Inferior parietal cortex (tissue), 1 donor: ENCODE measurements around the gene BOD1L1.

Source experiments
- DNase-seq: peaks from one replicate; pipeline ENCODE4 v3.0.0-alpha.2; 2016; ENCODE audit errors: extremely low spot score

BOD1L1 gene

DNA sequence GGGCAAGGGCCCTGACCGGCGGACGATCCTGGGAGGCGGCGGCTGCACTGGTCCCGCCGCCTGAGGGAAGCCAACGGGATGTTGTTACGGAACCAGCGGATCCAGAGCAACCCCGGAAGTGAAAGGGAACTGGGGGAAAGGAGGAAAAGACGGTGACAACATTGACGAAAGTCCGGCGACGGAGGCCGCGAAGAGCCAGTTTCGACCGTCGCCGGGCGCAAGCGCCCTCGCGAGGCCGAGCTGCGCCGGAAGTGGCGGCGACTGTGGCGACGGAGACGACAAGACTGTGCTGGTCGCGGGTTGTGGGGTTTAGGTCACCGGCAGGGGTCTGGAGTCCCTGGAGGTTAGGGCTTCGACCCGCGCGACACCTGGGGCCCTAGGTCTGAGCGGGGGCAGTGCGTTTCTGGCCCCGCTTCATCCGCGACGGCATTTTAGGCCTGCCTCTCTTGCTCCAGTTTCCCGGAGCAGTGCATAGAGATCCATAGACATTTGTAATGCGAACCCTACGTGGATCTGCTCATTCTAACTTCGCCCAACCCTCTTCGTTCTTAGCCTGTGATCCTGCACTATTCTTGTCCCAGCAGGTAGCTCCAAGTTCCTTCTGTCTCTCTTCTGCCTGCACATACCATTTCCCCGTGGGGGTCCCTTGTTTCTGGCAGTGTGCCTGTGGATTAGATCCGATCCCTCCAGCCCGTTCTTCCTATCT lies at the start of gene BOD1L1:
Gene BOD1L1, minus strand, starts transcription at position 120 of the 706 bp plus-strand sequence. CDS start 138 bp downstream, outside the sequence.
- DNase-seq = peak; percentile 97

DNA sequence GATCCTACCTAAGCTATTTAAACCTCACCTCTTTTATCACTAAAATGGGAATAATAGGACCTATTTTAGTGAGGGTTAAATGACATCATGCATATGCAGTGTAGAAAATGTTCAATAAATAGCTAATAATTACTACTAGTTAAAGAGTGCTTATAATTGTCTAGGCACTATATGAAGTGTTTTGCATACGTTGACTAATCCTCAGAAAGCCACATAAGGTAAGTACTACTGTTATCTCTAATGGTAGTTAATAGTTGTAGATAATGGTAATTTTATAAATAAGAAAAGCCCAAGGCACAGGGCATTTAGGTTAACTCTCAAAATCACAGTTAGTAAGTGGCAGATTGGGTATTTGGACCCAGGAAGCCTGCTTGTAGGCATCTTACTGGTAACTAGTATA lies 47.4 kb upstream of the BOD1L1 start:
- DNase-seq = no peak

DNA sequence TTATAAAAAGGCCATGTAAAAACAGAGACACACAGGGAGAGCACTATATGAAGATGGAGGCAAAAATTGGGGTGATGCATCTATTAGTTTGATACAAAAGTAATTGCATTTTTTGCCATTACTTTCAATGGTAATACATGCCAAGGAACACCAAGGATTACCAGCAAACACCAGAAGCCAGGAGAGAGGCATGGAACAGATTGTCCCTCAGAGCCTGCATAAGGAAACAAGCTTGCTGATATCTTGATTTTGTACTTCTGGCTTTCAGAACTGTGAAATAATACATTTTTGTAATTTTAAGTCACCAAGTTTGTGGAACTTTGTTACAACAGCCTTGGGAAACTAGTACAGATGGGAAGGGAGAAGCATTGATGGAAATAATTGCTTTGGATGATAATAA lies 45.6 kb upstream of the BOD1L1 start:
- DNase-seq = no peak

DNA sequence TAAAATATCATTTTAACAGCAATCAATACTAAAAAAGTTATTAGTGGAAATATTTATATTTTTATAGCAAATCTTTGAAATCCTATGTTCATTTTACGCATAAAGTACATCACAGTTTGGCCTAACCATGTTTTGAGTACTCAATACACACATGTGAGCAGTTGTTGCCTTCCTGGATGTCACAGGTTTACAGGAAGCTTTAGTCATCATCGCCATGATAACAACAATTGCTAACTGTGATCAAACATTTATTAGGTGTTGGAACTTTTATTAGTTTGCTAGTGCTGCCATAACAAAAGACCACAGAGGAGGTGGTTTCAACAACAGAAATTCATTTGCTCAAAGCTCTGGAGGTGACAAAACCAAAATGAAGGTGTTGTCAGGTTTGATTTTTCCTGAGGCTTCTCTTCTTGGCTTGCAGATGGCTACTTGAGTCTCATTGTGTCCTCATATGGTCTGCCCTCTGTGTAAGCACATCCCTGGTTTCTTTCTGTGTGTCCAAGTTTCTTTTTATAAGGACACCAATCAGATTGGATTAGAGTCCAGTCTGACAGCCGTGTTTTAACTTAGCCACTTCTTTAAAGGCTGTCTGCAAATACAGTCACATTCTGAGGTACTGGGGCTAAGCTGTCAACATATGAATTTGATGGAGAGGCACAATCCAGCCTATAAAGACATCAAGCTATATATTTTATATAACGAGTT lies 43.1 kb upstream of the BOD1L1 start:
- DNase-seq = no peak

DNA sequence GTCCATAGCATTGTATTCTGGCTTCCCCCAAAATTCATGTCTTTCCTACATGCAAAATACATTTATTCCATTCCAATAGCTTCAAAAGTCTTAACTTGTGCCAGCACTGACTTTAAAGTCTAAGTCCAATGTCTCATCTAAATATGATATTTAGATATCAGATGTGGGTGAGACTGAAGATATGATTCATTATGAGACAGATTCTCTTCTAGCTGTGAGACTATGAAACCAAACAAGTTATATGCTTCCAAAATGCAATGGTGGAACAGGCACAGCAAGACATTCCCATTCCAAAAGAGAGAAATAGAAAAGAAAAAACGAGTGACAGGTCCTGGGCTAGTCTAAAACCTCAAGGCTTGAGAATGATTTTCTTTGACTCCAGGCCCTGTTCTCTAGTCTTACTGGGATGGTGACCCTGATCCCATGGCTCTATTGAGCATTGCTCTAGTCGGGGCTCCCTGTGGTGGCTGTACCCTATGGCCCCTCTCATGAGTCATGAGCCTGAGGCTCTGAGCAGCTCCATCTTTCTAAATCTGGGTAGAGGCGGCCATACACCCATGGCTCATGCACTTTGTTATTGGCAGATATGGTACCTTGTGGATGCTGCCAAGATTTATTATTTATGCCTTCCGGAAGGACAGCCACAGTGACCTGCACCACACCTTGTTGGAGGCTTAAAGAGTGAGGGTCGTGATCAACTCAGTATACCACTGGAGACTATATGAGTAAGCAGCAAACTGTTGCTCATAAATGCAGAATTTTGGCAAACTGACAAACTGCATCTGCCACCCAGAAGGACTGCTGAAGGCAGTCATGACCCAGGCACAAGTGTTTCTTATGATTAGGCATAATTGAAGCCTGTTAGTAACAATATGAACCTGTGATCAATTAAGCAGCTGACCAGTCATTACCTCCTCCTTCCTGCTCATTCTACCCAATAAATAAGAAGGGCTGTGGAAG lies 38.5 kb upstream of the BOD1L1 start:
- no peak for DNase-seq

DNA sequence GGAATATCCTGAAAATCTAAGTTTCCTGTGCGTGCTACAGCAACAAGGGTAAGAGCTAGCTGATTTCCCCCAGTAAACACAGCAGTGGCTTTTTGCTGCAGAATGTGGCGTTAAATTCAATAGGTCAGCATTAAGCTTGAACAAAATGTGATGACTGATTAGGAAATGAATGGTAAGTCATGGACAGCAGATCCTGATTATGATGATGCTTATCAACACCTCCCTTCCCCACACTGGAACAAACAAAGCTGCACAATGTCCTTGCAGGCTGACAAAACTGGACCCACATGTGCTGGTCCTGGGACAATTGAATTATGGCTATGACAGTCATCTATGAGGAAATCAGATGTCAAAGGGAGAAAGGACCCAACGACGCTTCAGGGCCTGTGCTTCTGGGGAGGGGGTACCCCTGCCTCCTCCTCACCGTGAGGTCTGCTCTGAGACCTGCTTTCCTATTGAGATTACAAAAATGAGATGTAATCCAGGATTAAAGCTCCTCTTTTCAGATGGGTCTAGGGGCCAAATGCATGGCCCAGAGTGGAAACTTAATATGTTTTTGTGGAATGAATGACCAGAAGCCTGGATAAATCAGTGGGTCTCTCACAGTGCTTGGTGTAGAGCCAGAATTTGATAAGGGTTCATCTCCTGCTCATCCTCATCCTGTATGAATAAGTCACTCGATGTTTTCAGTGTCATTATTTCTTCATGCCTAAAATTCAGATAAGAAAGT lies 32.0 kb upstream of the BOD1L1 start:
- DNase-seq = no peak

DNA sequence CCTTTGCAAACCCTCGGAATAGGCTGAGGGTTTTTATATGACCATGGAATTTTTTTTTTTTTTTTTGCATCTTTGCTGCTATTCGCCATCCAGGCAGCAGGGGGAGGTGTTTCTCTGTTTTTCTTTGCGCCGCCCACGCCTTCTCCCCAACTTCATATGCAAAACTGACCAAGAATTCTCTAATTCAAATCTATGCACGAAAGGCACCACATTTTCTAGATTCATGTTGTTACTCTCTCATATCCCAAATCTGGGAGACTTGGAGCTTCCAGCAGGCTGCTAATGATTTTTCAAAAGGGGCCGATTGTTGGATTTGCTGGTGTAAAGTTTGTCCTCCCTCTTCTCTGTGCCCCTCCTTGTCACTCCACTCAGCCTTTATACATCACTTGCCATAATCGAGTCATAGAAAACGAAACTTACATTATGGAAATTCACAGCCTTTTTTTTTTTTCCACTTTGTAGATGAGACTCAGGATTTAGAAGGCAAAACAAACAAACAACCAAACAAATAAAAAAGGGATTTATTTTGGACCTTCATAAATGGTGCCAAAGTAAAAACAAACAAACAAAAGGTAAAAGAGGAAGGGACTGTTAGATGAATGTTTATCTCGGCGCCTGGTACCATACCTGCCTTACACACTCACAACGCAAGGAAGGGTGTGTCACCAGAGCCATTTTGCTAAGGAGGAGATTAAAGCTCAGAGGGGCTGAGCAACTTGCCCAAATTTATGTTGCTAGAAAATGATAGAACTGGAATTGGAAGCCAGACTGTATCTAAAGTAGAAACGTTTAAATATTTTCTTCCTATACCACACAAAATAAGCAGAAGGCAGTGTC lies 29.3 kb upstream of the BOD1L1 start:
- DNase-seq = peak; percentile 83

DNA sequence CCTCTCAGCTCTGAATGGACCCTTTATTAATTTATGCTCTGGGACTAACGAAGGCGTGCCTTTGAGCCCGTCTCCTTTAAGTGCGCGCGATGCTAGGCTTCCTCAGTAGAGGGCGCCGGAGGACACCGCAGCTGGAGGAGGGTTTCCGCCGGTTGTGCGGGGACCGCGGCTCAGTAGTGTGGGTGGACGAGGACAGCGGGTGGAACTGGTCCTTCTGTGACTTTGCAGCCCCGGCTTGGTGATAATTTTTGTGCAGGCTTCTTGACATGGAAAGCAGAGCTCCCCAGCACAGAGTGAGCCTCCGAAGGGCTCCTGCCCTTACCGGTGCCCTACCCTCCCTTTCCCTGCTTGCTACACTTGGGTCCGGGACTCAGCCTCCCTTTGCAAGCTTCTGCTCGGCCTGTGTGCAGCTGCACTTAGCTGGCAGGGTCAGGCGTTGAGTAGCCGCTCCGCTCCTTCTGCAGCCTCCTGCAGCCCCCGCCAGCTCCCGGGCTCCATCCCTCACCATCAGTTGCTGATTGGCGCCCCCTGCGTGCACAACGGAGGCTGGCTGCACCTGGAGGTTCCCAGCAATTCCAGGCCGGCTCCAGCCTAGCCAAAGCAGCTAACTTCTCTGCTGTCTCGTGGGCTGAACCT lies 26.8 kb upstream of the BOD1L1 start:
- DNase-seq = peak; percentile 86

DNA sequence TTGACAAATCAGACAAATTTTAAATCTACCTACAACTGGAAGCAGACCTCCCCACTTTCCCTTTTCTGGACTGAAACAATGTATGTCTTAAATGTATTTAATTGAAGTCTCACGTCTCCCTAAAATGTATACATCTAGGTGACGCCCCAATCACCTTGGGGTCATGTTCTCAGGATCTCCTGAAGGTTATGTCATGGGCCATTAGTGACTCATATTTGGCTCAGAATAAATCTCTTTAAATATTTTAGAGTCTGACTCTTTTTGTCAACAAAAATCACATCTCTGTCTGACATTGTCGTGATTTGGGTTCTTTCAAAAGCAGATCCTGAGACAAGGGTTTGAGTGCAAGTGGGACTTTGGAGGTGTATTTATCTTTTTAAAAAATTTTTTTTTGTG lies 26.2 kb upstream of the BOD1L1 start:
- DNase-seq = no peak

DNA sequence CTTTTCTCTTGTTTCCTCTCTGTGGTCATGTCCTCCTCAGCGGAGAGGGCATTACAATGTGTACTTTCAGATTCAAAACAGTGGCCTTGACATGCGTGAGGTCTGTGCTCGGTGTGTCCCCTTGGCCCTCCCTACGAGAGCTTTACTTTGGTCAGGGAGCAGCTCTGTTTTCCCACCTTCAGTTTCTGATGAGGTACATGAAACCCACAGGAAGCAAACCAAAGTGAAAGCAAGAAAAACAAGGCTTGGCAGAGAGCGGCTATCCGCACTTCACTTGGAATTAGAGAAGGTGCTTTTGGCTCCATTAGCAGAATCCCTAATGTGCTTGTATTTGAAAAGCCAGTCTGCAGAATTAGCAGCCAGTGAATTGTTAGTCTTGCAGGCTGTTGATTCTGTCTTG lies 19.5 kb upstream of the BOD1L1 start:
- DNase-seq = no peak

DNA sequence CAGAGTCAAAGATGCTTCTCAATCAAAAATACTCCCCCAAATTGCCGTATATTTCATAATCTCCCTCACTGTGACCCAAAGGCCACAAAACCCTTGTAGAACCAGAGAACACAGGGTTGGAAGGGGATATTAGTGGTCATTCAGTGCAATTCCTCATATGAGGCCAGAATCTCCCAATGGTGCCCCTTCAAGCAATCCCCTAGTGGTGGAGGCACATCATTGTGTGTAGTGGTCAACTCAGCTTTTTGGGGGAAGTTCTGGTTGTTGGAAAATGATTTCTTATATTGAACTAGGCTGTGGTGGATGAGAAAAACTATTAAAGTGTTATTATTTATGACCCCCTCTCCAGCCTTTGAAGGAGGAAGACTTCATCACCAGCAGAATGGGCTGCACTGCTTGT lies 17.6 kb upstream of the BOD1L1 start:
- no peak for DNase-seq

DNA sequence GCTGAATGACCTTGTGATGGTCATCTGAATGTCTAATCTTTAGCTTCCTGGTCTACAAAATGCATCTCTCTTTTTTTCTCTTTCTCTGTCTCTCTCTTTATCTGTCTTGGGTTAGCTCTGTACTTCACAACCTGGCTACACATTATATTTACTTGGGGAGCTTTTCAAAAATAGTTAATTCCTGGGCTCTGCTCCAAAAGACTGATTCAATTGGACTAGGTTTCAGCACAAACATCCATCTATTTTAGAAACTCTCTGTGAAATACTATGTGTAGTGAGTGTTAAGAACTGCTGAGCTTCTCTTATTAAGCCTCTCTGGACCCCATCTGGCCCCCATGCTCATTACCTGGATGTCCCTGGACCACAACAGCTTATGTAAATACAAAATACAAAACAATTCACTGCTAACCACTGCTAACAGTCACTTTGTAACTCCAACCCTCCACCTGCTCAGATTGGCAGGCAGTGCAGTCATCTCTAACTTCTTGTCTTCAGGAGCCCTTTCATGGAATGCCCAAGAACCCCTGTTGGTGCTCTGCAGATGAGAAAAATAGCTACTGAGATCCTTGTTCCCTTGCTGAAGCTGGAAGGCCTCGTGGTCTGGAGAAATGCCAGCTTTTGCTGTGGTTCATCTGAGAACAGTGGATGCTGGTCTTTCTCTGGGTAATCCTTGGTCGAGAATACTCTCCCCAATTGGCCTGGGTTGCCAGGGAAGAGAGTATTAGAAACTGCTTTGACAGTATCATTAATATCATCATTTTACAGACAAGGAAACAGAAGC lies 14.8 kb upstream of the BOD1L1 start:
- peak; percentile 48 for DNase-seq

DNA sequence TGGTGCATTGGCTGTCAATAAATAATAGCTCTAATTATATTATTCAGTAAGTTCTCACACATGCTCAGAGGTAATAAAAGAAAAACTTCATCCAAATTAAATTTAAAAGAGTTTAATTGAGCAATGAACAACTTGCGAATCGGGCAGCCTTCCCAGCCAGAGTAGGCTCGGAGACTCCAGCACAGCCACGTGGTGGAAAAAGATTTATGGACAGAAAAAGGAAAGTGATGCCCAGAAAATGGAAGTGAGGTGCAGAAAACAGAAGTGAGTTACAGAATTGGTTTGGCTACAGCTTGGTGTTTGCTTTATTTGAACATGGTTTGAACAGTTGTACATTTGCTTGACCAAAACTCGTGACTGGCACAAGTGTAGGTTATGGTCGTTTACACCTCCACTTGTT lies 13.6 kb upstream of the BOD1L1 start:
- DNase-seq = peak; percentile 50

DNA sequence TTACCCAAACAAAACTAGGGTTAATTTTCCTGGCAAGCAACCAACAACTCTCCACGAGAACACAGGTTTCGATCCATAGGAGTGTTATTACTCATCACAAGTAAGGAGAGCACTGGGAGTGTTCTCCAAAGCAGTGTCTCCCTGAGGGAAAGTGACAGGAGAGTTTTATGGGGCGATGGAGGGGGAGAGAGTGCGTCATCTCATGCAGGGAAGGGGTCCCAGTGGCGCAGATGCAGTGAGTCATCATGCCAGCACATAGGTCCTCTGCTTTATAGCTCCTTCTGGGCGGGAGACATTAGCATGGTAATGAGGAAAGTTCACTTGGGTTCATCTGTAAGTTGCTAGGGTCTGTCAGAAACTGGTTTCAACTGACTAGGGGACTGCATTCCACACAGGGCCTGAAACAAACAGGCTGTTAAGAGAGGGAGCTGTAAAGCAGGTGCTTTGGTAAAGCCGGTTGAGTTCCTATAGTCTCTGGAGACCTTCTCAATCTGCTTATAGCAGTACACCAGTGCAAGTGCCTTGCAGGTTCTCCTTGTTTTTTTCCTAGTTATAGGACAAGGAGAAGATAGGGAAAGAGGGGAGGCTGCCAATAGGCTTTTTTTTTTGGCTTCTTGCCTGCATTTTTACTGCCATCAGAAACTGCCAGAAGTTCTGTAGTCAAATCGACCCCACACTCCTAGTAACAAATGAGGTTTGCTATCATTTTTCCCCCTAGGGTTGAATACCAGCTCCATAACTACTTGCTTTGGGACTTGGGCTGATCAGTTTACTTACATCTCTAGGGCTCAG lies 12.8 kb upstream of the BOD1L1 start:
- no peak for DNase-seq

DNA sequence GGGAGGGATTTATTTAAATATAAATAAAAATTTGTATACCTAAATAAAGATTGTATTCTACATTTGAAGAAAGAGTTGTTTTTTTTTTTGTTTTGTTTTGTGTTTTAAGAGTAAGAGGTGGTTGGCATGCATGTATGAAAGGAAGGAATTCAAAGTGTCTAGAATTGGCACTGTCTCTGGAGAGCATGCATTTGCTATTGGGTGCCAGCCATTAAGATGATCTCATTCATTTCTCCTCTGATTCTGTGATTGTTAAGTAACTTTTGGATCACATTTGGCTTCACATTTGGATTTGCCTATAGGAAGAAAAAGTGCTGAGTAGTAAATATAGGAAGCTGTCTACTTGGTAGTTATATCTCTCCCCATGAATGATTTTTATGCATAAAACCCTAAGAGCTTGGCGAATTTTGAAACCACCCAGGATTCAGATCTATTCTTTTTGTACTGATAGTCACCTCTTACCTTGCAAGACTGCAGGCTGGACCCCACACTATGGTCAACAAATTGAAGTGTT lies 7.8 kb upstream of the BOD1L1 start:
- no peak for DNase-seq

DNA sequence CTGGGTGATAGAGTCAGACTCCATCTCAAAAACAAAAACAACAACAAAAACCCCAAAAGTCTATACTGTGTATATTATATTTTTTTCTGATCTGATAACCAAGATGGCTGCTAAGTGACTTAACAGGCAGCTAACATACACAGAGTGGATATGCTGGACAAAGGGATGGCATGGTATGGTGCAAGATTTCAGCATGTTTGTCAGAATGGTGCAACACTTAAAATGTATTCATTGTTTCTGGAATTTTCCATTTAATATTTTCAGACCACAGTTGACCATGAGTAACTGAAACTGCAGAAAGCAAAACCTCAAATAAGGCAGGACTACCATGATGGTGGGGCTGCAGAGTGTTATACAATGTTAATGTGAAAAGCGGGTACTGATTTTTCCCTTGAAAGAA lies 6.1 kb upstream of the BOD1L1 start:
- no peak for DNase-seq

DNA sequence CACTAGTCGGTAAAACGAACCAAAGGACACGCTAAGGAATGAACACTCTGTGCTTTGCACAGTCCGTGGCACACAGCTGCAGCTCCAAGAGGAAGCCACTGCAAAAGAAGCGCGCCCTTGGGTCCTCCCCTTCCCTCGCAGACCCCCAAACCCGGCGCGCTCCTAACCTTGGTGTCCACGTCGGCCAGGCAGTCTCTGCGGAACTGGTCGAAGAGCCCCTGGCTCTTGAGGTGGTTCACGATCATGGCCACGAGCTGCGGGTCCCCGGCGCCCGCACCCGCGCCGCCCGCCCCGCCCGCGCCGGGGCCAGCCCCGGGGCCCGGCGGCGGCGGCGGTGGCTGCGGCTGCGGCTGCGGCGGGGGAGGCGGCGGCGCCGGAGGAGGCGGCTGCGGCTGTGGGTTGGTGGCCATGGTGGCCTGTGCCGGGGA lies 333 bp downstream of the BOD1L1 start:
- DNase-seq = no peak

DNA sequence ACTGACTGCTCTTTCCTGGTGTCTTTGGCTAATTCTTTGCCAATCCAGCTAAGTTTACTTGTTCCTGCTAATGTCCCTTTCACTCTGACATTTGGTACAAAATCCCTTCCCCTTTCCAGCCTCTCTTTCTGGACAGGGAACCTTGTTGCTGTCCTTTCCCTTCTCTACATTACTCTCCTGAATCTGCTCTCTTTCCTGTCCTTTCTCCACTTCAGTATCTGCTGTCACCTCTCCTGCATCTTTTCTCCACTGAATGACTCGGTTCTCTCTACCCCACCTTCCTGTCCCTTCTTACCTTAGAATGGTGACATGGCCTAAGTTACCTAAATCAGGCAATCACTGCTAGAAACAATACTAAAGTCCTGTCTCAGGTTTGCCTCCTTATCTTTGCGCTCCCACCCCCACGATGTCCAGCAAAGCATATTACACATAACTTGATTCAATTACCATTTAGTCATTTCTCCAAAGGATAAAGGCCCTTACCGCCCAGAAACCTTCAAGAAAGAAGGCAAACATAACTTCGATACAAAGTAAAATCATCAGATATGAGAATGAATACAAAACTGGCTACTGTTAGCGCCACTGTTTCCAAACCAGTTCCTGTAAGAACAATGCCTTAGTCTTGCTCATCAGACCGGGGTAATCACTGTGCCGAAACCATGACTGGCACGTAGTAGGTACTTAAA lies 890 bp downstream of the BOD1L1 start:
- DNase-seq = no peak
